Measurements from ENCODE around the gene RNF220.

- TF ChIP-seq ELF4 (CRISPR knock-in tag; IDR thresholded peaks at IDR 0.05; ENCODE audit: borderline replicate concordance) (no peak), KDM2A (CRISPR knock-in tag; IDR thresholded peaks at IDR 0.05; ENCODE audit: borderline replicate concordance, low read depth) (peak; percentile 55; the same call in 1 of the 2 replicates), REST (IDR thresholded peaks at IDR 0.05; ENCODE audit: borderline replicate concordance in 1 of 2, low read depth in 1 of 2, low read length in 2 of 2) (no peak), FOXO1 (CRISPR knock-in tag; IDR thresholded peaks at IDR 0.05) (no peak), HMG20B (CRISPR knock-in tag; conservative IDR thresholded peaks at IDR 0.05) (no peak), MYC (CRISPR knock-in tag; IDR thresholded peaks at IDR 0.05; ENCODE audit: borderline replicate concordance) (no peak), JDP2 (CRISPR knock-in tag; IDR thresholded peaks at IDR 0.05; ENCODE audit: borderline replicate concordance) (no peak), ZNF121 (CRISPR knock-in tag; IDR thresholded peaks at IDR 0.05) (no peak), SRSF9 (IDR thresholded peaks at IDR 0.05; ENCODE audit: borderline replicate concordance, insufficient read depth, low read depth, low read length, poor library complexity, severe bottlenecking) (no peak), YY1 (IDR thresholded peaks at IDR 0.05; ENCODE audit: insufficient read depth, insufficient replicate concordance, low read depth, low read length) (peak; percentile 21), MLXIP (CRISPR knock-in tag; IDR thresholded peaks at IDR 0.05; ENCODE audit: borderline replicate concordance) (no peak), ZNF512 (CRISPR knock-in tag; IDR thresholded peaks at IDR 0.05) (no peak)
These were observed 247.5 kb downstream of the RNF220 start for GRCh38 chr1:44652445-44653106.
